Fibroblast of upper back skin (primary cell): ENCODE data around the gene RAI1.

Experiments used
- DNase-seq: peaks from one replicate; pipeline ENCODE4 v3.0.0-alpha.2; 2013

RAI1 gene

GRCh38 chr17:17836250-17836817 lies 155.1 kb downstream of the RAI1 start:
- peak; percentile 93 for DNase-seq

DNA sequence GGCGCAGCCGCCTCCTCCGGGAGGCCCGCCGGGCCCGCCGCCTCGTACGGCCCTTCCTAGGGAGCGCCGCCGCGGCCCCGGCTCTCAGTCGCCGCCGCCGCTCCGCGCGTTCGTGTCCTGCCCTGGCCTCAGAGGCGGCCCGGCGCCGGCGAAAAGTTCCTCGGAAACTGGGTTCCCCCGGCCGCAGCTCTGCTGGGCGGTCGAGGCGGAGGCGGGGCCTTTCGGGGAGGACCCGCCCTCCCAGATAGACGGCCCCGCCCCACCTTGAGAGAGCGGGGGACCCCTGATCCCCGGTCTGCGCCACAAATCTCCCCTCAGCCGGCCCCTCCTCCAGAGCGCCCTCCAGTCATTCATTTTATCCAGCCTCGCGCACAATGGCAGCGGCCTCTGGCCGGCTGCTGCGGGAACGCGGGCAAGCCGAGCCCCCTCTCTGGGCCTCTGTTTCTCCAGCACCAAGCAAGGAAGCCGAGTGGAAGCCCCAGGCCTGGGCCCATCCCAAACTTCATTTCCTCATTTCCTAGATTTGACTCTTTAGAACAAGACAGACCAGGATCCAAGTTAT lies 155.6 kb downstream of the RAI1 start, which contains the start of gene SREBF1:
Gene SREBF1 (minus strand): TSS at position 169 of the 562 bp plus-strand sequence. CDS start 169 bp downstream, outside the sequence.
- DNase-seq: peak; percentile 67

GRCh38 chr17:17837380-17837821 lies 156.1 kb downstream of the RAI1 start:
- peak; percentile 84 for DNase-seq

DNA sequence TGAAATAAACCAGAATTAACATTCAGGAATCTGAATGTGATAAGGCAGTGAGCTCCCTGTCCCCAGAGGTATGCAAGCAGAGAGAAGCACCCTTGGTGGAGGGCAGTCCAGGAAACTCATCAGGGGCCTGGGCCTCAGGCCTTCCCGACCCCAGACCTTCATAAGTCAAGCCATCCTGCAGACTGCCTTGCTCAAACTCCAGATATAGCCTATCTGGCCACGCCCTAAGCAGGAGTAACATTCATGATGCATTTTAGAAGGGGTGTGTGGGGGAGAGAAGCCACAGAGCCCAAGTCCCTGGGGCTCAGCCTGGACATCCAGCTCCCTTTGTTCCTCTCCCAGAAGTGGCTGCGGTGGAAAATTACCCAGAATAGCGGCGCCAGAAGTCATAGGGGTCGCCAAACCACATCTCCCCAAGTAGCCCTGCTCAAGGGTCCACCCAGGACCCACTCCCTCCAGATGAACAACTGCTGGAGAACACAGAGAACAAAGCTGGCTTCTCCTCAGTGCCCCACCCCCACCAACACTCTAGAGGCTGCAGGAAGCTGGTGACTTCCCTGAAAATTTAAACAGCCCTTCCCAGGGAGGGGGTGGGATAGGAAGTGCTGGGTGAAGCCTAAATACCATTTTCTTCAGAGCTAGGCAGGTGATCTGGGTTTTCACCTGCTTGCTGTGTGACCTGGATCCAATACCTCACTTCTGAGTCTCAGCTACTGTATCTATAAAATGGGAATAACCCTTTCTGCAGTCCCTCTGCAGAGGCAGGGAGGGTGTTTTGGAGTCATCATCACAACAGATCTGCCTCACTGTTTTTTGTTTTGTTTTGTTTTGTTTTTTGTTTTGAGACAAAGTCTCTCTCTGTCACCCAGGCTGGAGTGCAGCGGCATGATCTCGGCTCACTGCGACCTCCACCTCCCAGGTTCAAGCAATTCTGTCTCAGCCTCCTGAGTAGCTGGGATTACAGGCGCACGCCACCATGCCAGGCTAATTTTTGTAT lies 157.0 kb downstream of the RAI1 start:
- peak; percentile 47 for DNase-seq

GRCh38 chr17:17839791-17840707 lies 158.8 kb downstream of the RAI1 start:
- DNase-seq: peak; percentile 85

GRCh38 chr17:17840751-17841591 lies 159.7 kb downstream of the RAI1 start:
- peak; percentile 34 for DNase-seq

GRCh38 chr17:17841601-17842025 lies 160.4 kb downstream of the RAI1 start:
- no peak for DNase-seq

DNA sequence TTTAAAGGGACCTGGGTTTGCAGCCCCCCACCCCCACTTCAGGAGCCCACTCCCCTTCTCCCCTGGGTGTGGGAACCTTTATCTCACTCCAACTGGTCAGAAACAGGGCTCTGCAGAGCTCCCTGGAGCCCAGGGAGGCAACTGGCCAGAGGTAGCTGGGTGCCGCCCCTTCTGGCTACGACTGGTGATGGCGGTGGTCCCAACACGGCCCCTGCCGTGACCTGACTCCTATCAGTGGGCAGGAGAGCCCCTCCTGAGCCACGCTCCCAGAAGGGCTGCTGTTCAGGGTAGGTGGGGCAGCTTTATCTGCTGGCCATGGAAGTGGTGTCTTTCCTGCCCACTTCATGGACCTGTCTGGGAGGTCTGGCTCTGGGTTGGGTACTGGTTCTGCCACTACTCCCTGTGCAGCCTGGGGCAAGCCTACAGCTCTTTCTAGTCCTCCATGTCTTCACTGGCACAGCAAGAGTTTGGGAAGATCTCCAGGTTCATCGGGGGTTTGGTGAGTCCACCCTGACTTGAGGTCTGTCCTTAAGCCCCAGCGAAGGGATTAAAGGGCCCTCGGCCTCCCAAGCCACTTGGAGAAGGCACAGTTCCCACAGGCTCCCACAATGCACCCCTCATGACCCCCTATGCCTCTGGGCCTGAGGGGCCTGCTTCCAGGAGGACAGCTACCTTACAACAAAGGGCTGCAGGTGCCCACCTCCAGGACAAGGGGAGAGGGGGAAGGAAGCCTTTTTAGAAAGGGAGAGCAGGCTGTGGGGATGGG lies 161.0 kb downstream of the RAI1 start:
- DNase-seq: no peak

- DNase-seq: no peak
Observed at GRCh38 chr17:17843096-17843495, 161.8 kb downstream of the RAI1 start.

DNA sequence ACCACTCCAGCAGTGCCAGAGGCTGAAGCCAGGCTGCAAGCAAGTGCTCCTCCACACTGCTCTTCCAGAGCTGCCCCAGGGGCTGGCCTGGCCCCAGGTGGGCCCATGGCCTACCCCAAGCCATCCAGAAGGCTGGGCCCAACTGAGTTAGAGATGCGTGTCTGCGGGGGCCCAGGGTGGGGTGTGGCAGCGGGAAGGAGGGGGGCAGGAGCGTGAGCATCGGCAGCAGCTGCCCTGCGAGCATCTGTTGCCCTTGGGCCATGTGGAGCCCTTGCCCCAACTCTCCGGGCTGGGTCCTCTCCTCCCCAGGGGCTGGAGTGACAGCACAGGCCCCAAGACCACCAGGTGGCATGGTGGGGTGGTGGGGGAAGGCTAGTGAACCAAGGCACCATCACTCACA lies 162.8 kb downstream of the RAI1 start:
- no peak for DNase-seq

GRCh38 chr17:17844500-17844899 lies 163.2 kb downstream of the RAI1 start:
- no peak for DNase-seq

GRCh38 chr17:17845046-17845775 lies 164.0 kb downstream of the RAI1 start:
- no peak for DNase-seq

- no peak for DNase-seq
Observed at GRCh38 chr17:17846003-17846402, 164.7 kb downstream of the RAI1 start.

DNA sequence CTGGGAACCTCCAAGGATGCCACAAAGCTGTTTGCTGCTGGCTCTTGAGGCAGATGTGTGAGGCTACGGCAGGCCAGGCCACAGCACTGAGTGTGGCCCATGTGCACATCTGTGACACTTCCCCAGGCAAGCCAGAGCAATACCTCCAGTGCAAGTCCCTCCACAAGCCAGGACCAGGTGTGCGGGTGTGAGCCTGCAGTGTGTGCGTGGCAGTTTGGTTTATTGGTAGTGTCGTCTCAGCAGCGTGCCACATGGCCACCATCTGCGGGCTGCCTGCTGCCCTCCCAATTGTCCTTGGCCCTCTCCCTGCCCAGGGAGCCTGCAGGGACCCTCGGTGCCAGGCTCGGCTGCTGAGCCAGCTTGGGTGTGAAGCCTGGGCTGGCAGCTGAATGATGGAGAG lies 165.4 kb downstream of the RAI1 start:
- no peak for DNase-seq

- no peak for DNase-seq
Observed at GRCh38 chr17:17847118-17847689, 165.9 kb downstream of the RAI1 start.

DNA sequence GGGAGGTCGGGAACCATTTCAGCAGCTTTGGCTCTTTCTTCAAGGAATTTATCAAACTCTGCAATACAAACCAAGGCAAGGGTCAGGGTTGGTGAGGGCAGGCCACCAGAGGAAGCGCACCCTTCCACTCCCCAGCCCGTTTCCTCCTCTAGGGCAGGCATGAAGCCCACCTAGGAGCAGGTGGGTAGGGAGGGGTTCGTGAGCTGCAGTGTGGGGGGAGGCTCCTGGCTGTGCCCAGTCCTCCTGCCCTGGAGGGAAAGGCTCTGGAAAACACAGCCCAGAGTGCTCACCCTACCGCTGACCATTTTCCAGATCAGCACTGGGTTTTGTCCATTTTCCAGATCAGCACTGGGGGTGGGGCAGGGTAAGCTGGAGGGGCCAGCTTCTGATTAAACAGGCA lies 166.5 kb downstream of the RAI1 start:
- DNase-seq: no peak

DNA sequence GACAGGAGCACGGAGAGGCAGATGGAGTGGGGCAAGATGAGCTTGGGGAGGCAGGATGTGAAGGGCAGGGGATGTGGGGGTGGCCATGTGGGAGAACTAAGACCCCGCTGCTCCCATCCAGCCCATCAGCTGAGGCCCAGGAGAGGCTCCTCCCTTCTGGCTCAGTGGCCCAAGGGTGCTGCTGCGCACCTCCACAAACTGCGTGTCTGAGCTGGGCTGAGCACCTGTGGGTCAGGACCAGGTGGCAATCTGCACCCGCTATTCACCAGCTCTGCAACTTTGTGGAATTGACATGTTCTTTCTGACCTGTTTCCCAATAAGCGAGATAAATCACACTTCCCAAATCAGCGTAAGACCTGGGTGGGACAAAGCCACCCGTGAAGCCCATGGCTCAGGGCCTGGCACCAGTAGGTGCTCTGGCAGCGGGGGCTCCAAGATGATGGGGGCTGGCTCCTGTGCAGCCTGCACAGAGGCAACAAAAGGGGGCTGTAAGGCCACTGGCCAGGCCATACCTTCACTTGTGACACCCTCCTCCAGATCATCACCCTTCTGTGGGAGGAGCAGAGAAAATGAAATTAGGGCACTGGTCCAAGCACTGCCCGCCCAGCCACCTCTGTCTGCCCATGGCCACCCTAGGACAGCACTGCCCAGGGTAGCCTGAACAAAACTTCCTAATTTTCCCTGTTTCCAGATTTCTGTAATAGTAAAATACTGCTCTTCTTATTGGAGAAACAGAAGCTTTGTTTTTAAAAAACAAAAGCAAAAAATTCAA lies 167.2 kb downstream of the RAI1 start:
- no peak for DNase-seq

DNA sequence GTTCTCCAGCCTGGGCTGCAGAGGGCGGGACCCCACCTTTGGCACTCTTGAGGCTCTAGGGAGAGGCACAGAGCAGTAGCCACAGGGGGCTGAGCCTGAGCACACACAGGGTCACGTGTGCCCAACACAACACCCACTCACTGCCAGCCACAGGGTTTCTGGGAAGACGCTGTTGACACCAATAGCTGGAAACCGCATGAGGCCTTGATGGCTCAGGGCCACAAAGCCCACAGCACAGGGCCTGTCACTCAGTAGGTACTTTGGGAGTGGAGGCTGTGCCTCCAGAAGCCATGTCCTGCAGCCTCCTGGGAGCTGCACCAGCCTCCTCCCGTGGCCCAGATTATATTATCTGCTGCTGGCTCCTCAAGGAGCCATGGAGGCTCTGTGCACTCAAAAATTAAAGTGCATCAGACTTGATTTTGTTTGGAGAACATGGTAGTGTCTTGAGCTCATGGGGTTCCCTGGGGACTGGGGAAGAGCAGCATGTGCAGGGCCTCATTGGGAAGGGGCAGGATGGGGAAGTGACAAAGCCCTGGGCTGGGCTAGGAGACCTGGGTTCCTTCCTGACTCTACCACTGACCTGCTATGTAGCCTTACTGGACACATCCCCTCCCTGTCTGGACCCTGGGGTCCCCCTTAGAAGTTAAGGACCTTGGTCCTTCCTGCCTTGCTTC lies 168.0 kb downstream of the RAI1 start:
- DNase-seq: peak; percentile 13
